ENCODE data around the gene MUS81.
A peak's percentile ranks its signal among the peaks of the same experiment; 100 is the strongest.

The MUS81 gene

GRCh38 chr11:65853246-65853979, 6.8 kb upstream of the MUS81 start:
- peak; percentile 13 for TF ChIP-seq CTCF (IDR thresholded peaks at IDR 0.05; ENCODE audit: low read depth, low read length, missing control alignments)
- no peak for DNase-seq (ENCODE audit: low read depth)
- H3K4me3 ChIP-seq (ENCODE audit: low read depth, low read length) = no peak overlapping the region

GRCh38 chr11:65854161-65854592, 6.1 kb upstream of the MUS81 start:
- DNase-seq (ENCODE audit: low read depth) = no peak
- no peak for TF ChIP-seq CTCF (IDR thresholded peaks at IDR 0.05; ENCODE audit: low read depth, low read length, missing control alignments)
- H3K4me3 ChIP-seq (ENCODE audit: low read depth, low read length) = no peak overlapping the region

- DNase-seq (ENCODE audit: low read depth) = no peak
- no peak for TF ChIP-seq CTCF (IDR thresholded peaks at IDR 0.05; ENCODE audit: low read depth, low read length, missing control alignments)
- H3K4me3 ChIP-seq (ENCODE audit: low read depth, low read length) = no peak overlapping the region
Measured at GRCh38 chr11:65854852-65855837, 5.1 kb upstream of the MUS81 start.

- peak overlapping the region; percentile 81 for H3K4me3 ChIP-seq (ENCODE audit: low read depth, low read length)
- no peak for TF ChIP-seq CTCF (IDR thresholded peaks at IDR 0.05; ENCODE audit: low read depth, low read length, missing control alignments)
- DNase-seq (ENCODE audit: low read depth) = no peak
Measured at GRCh38 chr11:65855927-65856363, 4.3 kb upstream of the MUS81 start.

- TF ChIP-seq CTCF (IDR thresholded peaks at IDR 0.05; ENCODE audit: low read depth, low read length, missing control alignments) = no peak
- DNase-seq (ENCODE audit: low read depth) = no peak
- H3K4me3 ChIP-seq (ENCODE audit: low read depth, low read length) = peak overlapping the region; percentile 81
Measured at GRCh38 chr11:65856689-65857499, 3.3 kb upstream of the MUS81 start.

GRCh38 chr11:65857500-65857852, 2.8 kb upstream of the MUS81 start:
- no peak for DNase-seq (ENCODE audit: low read depth)
- TF ChIP-seq CTCF (IDR thresholded peaks at IDR 0.05; ENCODE audit: low read depth, low read length, missing control alignments) = no peak
- peak overlapping the region; percentile 81 for H3K4me3 ChIP-seq (ENCODE audit: low read depth, low read length)
